GM23338 (cell line): ENCODE results near the gene IBA57. TPM values are rescaled to one million over a fixed set of nuclear protein-coding genes. Genes with fewer than 3 reads are reported as not detected.

Source experiments
- ATAC-seq: fragments of 200-7000 bp; cut with Tn5 transposase; 3 replicates; pipeline ENCODE4 v1.9.1; 2020
- DNase-seq: peaks from one replicate; pipeline ENCODE4 v3.0.0-alpha.2; 2015; ENCODE audit warnings: low spot score
- H2AFZ ChIP-seq: fragments of 200-600 bp; sonication (generic); 2 replicates; pipeline ENCODE4 v1.8.0; 2016; ENCODE audit warnings: antibody characterized with exemption, mild to moderate bottlenecking, moderate library complexity
- H3F3A ChIP-seq: fragments of 200-600 bp; sonication (generic); replicated peaks from 2 replicates; pipeline ENCODE4 v1.8.0; 2017; ENCODE audit warnings: antibody characterized with exemption, mixed run types, low read depth
- H3K27ac ChIP-seq: fragments of 200-600 bp; sonication (generic); 2 replicates; pipeline ENCODE4 v1.6.1; 2016; ENCODE audit warnings: low read depth
- H3K27me3 ChIP-seq: fragments of 200-600 bp; sonication (generic); 2 replicates; pipeline ENCODE4 v1.8.0; 2016; ENCODE audit warnings: mild to moderate bottlenecking, mixed run types, moderate library complexity; ENCODE audit not compliant: insufficient read depth
- H3K36me3 ChIP-seq: fragments of 200-600 bp; sonication (generic); 2 replicates; pipeline ENCODE4 v1.8.0; 2016; ENCODE audit warnings: mild to moderate bottlenecking; ENCODE audit not compliant: insufficient read depth
- H3K4me1 ChIP-seq: fragments of 200-600 bp; sonication (generic); 2 replicates; pipeline ENCODE4 v1.8.0; 2016; ENCODE audit warnings: mild to moderate bottlenecking, moderate library complexity; ENCODE audit not compliant: insufficient read depth
- H3K4me2 ChIP-seq: fragments of 200-600 bp; sonication (generic); 2 replicates; pipeline ENCODE4 v1.7.1; 2017; ENCODE audit warnings: mixed run types
- H3K4me3 ChIP-seq: fragments of 200-600 bp; sonication (generic); 2 replicates; pipeline ENCODE4 v1.6.1; 2016; ENCODE audit warnings: mixed run types
- H3K79me2 ChIP-seq: fragments of 200-600 bp; sonication (generic); replicated peaks from 2 replicates; pipeline ENCODE4 v1.8.0; 2017; ENCODE audit warnings: mild to moderate bottlenecking; ENCODE audit not compliant: insufficient read depth
- H3K9me2 ChIP-seq: fragments of 200-600 bp; sonication (generic); 2 replicates; pipeline ENCODE4 v1.8.0; 2017; ENCODE audit not compliant: insufficient read depth
- H4K20me1 ChIP-seq: fragments of 200-600 bp; sonication (generic); replicated peaks from 2 replicates; pipeline ENCODE4 v1.8.0; 2017; ENCODE audit warnings: mild to moderate bottlenecking; ENCODE audit not compliant: insufficient read depth
- H3K27ac Mint-ChIP-seq: 2 replicates; pipeline ENCODE4 v1.8.0; 2020; ENCODE audit warnings: inconsistent platforms, mild to moderate bottlenecking, moderate library complexity, mixed read lengths
- H3K27me3 Mint-ChIP-seq: 3 replicates; pipeline ENCODE4 v1.8.0; 2022; ENCODE audit warnings: low read depth, mild to moderate bottlenecking, moderate library complexity, mixed read lengths, inconsistent platforms; ENCODE audit not compliant: insufficient read depth, poor library complexity
- H3K36me3 Mint-ChIP-seq: 3 replicates; pipeline ENCODE4 v1.8.0; 2021; ENCODE audit warnings: low read depth, mild to moderate bottlenecking, inconsistent platforms, moderate library complexity, mixed read lengths
- H3K4me1 Mint-ChIP-seq: 3 replicates; pipeline ENCODE4 v1.8.0; 2020; ENCODE audit warnings: mild to moderate bottlenecking, inconsistent platforms, mixed read lengths
- H3K4me3 Mint-ChIP-seq: 3 replicates; pipeline ENCODE4 v1.8.0; 2021; ENCODE audit warnings: moderate library complexity, mild to moderate bottlenecking, inconsistent platforms, mixed read lengths
- H3K9me3 Mint-ChIP-seq: 3 replicates; pipeline ENCODE4 v1.8.0; 2020; ENCODE audit warnings: moderate library complexity, mild to moderate bottlenecking, inconsistent platforms, mixed read lengths
- CREB1 ChIP-seq: fragments of 250-450 bp; sonication (Bioruptor Pico); IDR thresholded peaks from 2 replicates; pipeline ENCODE4 v1.5.0; 2020; ENCODE audit warnings: low read depth, mild to moderate bottlenecking, moderate library complexity
- CTCF ChIP-seq, 2 experiments: fragments of 200-600 bp in 1 of 2; sonication (generic) in 1 of 2; conservative IDR thresholded peaks; 2 replicates each; pipeline versions ENCODE4 v1.5.1 to v1.6.1; 2016 to 2017; ENCODE audit warnings: antibody characterized with exemption in 2 of 2, low read depth in 2 of 2, mild to moderate bottlenecking in 2 of 2, moderate library complexity in 1 of 2
- ETS1 ChIP-seq: IDR thresholded peaks from 2 replicates; pipeline ENCODE4 v1.6.1; 2016; ENCODE audit warnings: antibody characterized with exemption
- EZH2 ChIP-seq: fragments of 200-600 bp; sonication (generic); IDR thresholded peaks from one replicate; pipeline ENCODE4 v1.8.0; 2017; ENCODE audit warnings: antibody characterized with exemption, mild to moderate bottlenecking, low read depth; ENCODE audit not compliant: unreplicated experiment
- EZH2phosphoT487 ChIP-seq: fragments of 200-600 bp; sonication (generic); IDR thresholded peaks from one replicate; pipeline ENCODE4 v1.8.1; 2018; ENCODE audit warnings: antibody characterized with exemption; ENCODE audit not compliant: unreplicated experiment
- JUNB ChIP-seq: IDR thresholded peaks from one replicate; pipeline ENCODE4 v1.6.1; 2016; ENCODE audit warnings: antibody characterized with exemption; ENCODE audit not compliant: unreplicated experiment
- NANOG ChIP-seq: IDR thresholded peaks from 2 replicates; pipeline ENCODE4 v1.6.1; 2016; ENCODE audit warnings: antibody characterized with exemption, borderline replicate concordance
- POLR2AphosphoS5 ChIP-seq: IDR thresholded peaks from 2 replicates; pipeline ENCODE4 v1.6.1; 2016; ENCODE audit warnings: antibody characterized with exemption, low read depth
- REST ChIP-seq: IDR thresholded peaks from one replicate; pipeline ENCODE4 v1.6.1; 2018; ENCODE audit warnings: antibody characterized with exemption; ENCODE audit not compliant: unreplicated experiment
- STAT1 ChIP-seq: IDR thresholded peaks from one replicate; pipeline ENCODE4 v1.6.1; 2016; ENCODE audit warnings: antibody characterized with exemption; ENCODE audit not compliant: unreplicated experiment
- ZNF114 ChIP-seq: fragments of 250-450 bp; sonication (Bioruptor Pico); IDR thresholded peaks from 2 replicates; pipeline ENCODE4 v1.5.0; 2020; ENCODE audit warnings: mild to moderate bottlenecking, moderate library complexity
- ZNF331 ChIP-seq: fragments of 250-450 bp; sonication (Bioruptor Pico); IDR thresholded peaks from 2 replicates; pipeline ENCODE4 v1.5.0; 2020; ENCODE audit warnings: low read depth, mild to moderate bottlenecking, moderate library complexity
- ZNF462 ChIP-seq: fragments of 250-450 bp; sonication (Bioruptor Pico); IDR thresholded peaks from 2 replicates; pipeline ENCODE4 v1.5.0; 2020; ENCODE audit warnings: mild to moderate bottlenecking, moderate library complexity
- polyA plus RNA-seq: library from polyadenylated mRNA; unstranded; fragments of >200 nt; fragmentation: Nextera tagmentation; extraction: Ambion mirVana; gene quantifications from 2 replicates; pipeline ENCODE4 v1.2.1, GENCODE V29; 2016
- total RNA-seq: library from RNA; depleted of rRNA; stranded (reverse); fragments of >200 nt; shearing (Covaris generic); gene quantifications from 2 replicates; pipeline ENCODE4 v1.2.3, GENCODE V29; 2014

Gene IBA57
- total and polyA plus RNA-seq, 2 experiments from 2014 or later = 1.1 to 10.3 TPM

- Histone ChIP-seq H3K79me2 (peaks cover 9% of the 10 kb centered on the region), H3K4me2 (peak overlapping the region; percentile 60), H3K36me3 (no peaks in the 10 kb centered on the region), H3F3A (0 out of 2 replicates have a peak, but pooled peaks cover 2% of the 10 kb centered on the region), H3K4me3 (no peak overlapping the region), H3K27ac (no peak overlapping the region), H2AFZ (no peak overlapping the region), H3K4me1 (peaks cover 8% of the 10 kb centered on the region; the same call in 1 of the 2 replicates), H3K9me2 (no peaks in the 10 kb centered on the region), H4K20me1 (no peaks in the 10 kb centered on the region; the same call in 1 of the 2 replicates), H3K27me3 (peaks cover 18% of the 10 kb centered on the region)
- peak; percentile 1; the same call in 1 of the 3 replicates for ATAC-seq
- TF ChIP-seq CREB1 (CRISPR knock-in tag) (no peak), ETS1 (no peak), JUNB (no peak), EZH2phosphoT487 (no peak), CTCF (conservative IDR thresholded peaks at IDR 0.05; ENCODE audit: low read depth in 2 of 2) (no peak), ZNF114 (CRISPR knock-in tag) (no peak), NANOG (no peak), REST (no peak), STAT1 (no peak), ZNF462 (CRISPR knock-in tag) (no peak), EZH2 (no peak), ZNF331 (no peak), POLR2AphosphoS5 (no peak)
- H3K36me3 Mint-ChIP-seq = no peaks in the 10 kb centered on the region; the same call in 2 of the 3 replicates
- peak; percentile 53 for DNase-seq
- H3K27me3 Mint-ChIP-seq = peaks cover 18% of the 10 kb centered on the region
- no peaks in the 10 kb centered on the region for H3K9me3 Mint-ChIP-seq
- H3K4me3 Mint-ChIP-seq = no peak overlapping the region
- H3K27ac Mint-ChIP-seq = no peak overlapping the region; the same call in 1 of the 2 replicates
- peaks cover 10% of the 10 kb centered on the region; the same call in 2 of the 3 replicates for H3K4me1 Mint-ChIP-seq
Measured at GRCh38 chr1:228162286-228163006, 3.2 kb upstream of the IBA57 start.
